ENCODE data around the gene CRELD2. TPM values are rescaled to one million over a fixed set of nuclear protein-coding genes. Genes with fewer than 3 reads are reported as not detected.
A peak's percentile ranks its signal among the peaks of the same experiment; 100 is the strongest.

CRELD2 gene
- polyA plus RNA-seq, 1 donor from 2014 or later, result 83.2 TPM

DNA sequence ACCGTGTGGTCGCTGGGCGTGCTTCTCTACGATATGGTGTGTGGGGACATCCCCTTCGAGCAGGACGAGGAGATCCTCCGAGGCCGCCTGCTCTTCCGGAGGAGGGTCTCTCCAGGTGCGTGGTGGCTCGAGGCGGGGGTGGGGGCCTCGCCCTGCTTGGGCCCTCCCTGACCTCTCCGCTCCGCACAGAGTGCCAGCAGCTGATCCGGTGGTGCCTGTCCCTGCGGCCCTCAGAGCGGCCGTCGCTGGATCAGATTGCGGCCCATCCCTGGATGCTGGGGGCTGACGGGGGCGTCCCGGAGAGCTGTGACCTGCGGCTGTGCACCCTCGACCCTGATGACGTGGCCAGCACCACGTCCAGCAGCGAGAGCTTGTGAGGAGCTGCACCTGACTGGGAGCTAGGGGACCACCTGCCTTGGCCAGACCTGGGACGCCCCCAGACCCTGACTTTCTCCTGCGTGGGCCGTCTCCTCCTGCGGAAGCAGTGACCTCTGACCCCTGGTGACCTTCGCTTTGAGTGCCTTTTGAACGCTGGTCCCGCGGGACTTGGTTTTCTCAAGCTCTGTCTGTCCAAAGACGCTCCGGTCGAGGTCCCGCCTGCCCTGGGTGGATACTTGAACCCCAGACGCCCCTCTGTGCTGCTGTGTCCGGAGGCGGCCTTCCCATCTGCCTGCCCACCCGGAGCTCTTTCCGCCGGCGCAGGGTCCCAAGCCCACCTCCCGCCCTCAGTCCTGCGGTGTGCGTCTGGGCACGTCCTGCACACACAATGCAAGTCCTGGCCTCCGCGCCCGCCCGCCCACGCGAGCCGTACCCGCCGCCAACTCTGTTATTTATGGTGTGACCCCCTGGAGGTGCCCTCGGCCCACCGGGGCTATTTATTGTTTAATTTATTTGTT, 44.6 kb downstream of the CRELD2 start:
- Histone ChIP-seq H3K79me2 (replicated peaks; ENCODE audit: insufficient read depth, low read length) (no peaks in the 10 kb centered on the region), H3F3A (ENCODE audit: insufficient read depth, low read length, poor library complexity, severe bottlenecking) (no peaks in the 10 kb centered on the region), H2AFZ (ENCODE audit: low read depth, low read length) (no peak overlapping the region), H3K36me3 (ENCODE audit: insufficient read depth, low read length) (no peaks in the 10 kb centered on the region), H4K20me1 (ENCODE audit: insufficient read depth) (no peaks in the 10 kb centered on the region), H3K4me2 (ENCODE audit: low read length) (no peak overlapping the region), H3K4me3 (ENCODE audit: low read length) (peak overlapping the region; percentile 77), H3K27me3 (ENCODE audit: insufficient read depth, low read depth, low read length) (no peaks in the 10 kb centered on the region), H3K9me3 (ENCODE audit: low read length) (no peaks in the 10 kb centered on the region), H3K27ac (ENCODE audit: low read length) (no peak overlapping the region), H3K9me2 (ENCODE audit: insufficient read depth, low read length) (no peaks in the 10 kb centered on the region), H3K9ac (ENCODE audit: low read length) (no peak overlapping the region)
- TF ChIP-seq, protein P1, sequence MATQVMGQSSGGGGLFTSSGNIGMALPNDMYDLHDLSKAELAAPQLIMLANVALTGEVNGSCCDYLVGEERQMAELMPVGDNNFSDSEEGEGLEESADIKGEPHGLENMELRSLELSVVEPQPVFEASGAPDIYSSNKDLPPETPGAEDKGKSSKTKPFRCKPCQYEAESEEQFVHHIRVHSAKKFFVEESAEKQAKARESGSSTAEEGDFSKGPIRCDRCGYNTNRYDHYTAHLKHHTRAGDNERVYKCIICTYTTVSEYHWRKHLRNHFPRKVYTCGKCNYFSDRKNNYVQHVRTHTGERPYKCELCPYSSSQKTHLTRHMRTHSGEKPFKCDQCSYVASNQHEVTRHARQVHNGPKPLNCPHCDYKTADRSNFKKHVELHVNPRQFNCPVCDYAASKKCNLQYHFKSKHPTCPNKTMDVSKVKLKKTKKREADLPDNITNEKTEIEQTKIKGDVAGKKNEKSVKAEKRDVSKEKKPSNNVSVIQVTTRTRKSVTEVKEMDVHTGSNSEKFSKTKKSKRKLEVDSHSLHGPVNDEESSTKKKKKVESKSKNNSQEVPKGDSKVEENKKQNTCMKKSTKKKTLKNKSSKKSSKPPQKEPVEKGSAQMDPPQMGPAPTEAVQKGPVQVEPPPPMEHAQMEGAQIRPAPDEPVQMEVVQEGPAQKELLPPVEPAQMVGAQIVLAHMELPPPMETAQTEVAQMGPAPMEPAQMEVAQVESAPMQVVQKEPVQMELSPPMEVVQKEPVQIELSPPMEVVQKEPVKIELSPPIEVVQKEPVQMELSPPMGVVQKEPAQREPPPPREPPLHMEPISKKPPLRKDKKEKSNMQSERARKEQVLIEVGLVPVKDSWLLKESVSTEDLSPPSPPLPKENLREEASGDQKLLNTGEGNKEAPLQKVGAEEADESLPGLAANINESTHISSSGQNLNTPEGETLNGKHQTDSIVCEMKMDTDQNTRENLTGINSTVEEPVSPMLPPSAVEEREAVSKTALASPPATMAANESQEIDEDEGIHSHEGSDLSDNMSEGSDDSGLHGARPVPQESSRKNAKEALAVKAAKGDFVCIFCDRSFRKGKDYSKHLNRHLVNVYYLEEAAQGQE (IDR thresholded peaks at IDR 0.05; ENCODE audit: borderline replicate concordance), result no peak
- no peak for TF ChIP-seq TAF1 (IDR thresholded peaks at IDR 0.05; ENCODE audit: low read depth)
- TF ChIP-seq RAD21 (conservative IDR thresholded peaks at IDR 0.05), result no peak
- no peak for TF ChIP-seq EZH2 (IDR thresholded peaks at IDR 0.05; ENCODE audit: borderline replicate concordance, insufficient read depth, low read length, poor library complexity, severe bottlenecking)
- TF ChIP-seq, protein P2, sequence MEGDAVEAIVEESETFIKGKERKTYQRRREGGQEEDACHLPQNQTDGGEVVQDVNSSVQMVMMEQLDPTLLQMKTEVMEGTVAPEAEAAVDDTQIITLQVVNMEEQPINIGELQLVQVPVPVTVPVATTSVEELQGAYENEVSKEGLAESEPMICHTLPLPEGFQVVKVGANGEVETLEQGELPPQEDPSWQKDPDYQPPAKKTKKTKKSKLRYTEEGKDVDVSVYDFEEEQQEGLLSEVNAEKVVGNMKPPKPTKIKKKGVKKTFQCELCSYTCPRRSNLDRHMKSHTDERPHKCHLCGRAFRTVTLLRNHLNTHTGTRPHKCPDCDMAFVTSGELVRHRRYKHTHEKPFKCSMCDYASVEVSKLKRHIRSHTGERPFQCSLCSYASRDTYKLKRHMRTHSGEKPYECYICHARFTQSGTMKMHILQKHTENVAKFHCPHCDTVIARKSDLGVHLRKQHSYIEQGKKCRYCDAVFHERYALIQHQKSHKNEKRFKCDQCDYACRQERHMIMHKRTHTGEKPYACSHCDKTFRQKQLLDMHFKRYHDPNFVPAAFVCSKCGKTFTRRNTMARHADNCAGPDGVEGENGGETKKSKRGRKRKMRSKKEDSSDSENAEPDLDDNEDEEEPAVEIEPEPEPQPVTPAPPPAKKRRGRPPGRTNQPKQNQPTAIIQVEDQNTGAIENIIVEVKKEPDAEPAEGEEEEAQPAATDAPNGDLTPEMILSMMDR (IDR thresholded peaks at IDR 0.05; ENCODE audit: poor library complexity, severe bottlenecking), result no peak
- TF ChIP-seq SMC3 (conservative IDR thresholded peaks at IDR 0.05; ENCODE audit: poor library complexity), result no peak
- TF ChIP-seq POLR2AphosphoS5 (IDR thresholded peaks at IDR 0.05), result no peak
- TF ChIP-seq EP300 (conservative IDR thresholded peaks at IDR 0.05; ENCODE audit: poor library complexity, severe bottlenecking), result no peak
- no peak for TF ChIP-seq MXI1 (conservative IDR thresholded peaks at IDR 0.05; ENCODE audit: poor library complexity, severe bottlenecking)

DNA sequence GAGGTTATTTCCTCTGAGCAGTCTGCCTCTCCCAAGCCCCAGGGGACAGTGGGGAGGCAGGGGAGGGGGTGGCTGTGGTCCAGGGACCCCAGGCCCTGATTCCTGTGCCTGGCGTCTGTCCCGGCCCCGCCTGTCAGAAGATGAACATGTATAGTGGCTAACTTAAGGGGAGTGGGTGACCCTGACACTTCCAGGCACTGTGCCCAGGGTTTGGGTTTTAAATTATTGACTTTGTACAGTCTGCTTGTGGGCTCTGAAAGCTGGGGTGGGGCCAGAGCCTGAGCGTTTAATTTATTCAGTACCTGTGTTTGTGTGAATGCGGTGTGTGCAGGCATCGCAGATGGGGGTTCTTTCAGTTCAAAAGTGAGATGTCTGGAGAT, 45.2 kb downstream of the CRELD2 start:
- Histone ChIP-seq H3K36me3 (ENCODE audit: insufficient read depth, low read length) (no peaks in the 10 kb centered on the region), H3F3A (ENCODE audit: insufficient read depth, low read length, poor library complexity, severe bottlenecking) (no peaks in the 10 kb centered on the region), H3K4me3 (ENCODE audit: low read length) (no peak overlapping the region), H3K27me3 (ENCODE audit: insufficient read depth, low read depth, low read length) (no peaks in the 10 kb centered on the region), H2AFZ (ENCODE audit: low read depth, low read length) (no peak overlapping the region), H3K27ac (ENCODE audit: low read length) (no peak overlapping the region), H3K9ac (ENCODE audit: low read length) (no peak overlapping the region), H3K79me2 (replicated peaks; ENCODE audit: insufficient read depth, low read length) (no peaks in the 10 kb centered on the region), H3K4me2 (ENCODE audit: low read length) (no peak overlapping the region), H4K20me1 (ENCODE audit: insufficient read depth) (no peaks in the 10 kb centered on the region), H3K9me3 (ENCODE audit: low read length) (no peaks in the 10 kb centered on the region), H3K9me2 (ENCODE audit: insufficient read depth, low read length) (no peaks in the 10 kb centered on the region)
- no peak for TF ChIP-seq POLR2AphosphoS5 (IDR thresholded peaks at IDR 0.05)
- TF ChIP-seq, protein P2 (IDR thresholded peaks at IDR 0.05; ENCODE audit: poor library complexity, severe bottlenecking), result no peak
- no peak for TF ChIP-seq MXI1 (conservative IDR thresholded peaks at IDR 0.05; ENCODE audit: poor library complexity, severe bottlenecking)
- TF ChIP-seq RAD21 (conservative IDR thresholded peaks at IDR 0.05), result no peak
- TF ChIP-seq TAF1 (IDR thresholded peaks at IDR 0.05; ENCODE audit: low read depth), result no peak
- TF ChIP-seq, protein P1 (IDR thresholded peaks at IDR 0.05; ENCODE audit: borderline replicate concordance), result no peak
- TF ChIP-seq SMC3 (conservative IDR thresholded peaks at IDR 0.05; ENCODE audit: poor library complexity), result no peak
- TF ChIP-seq EP300 (conservative IDR thresholded peaks at IDR 0.05; ENCODE audit: poor library complexity, severe bottlenecking), result no peak
- no peak for TF ChIP-seq EZH2 (IDR thresholded peaks at IDR 0.05; ENCODE audit: borderline replicate concordance, insufficient read depth, low read length, poor library complexity, severe bottlenecking)

Data from neural cell (in vitro differentiated cells).